GM18508 (cell line): ENCODE measurements around the gene SVIL.
"Not testable (repeated sequence)": the region's sequence is repeated elsewhere in the genome, so short reads cannot be mapped to it uniquely, and the experiment has no call there.

Experiments used
- ATAC-seq: cut with Tn5 transposase; IDR thresholded peaks from one replicate; pipeline ENCODE4 v1.9.1; 2021; ENCODE audit warnings: moderate number of reproducible peaks; ENCODE audit not compliant: insufficient read depth, unreplicated experiment

Gene SVIL

DNA sequence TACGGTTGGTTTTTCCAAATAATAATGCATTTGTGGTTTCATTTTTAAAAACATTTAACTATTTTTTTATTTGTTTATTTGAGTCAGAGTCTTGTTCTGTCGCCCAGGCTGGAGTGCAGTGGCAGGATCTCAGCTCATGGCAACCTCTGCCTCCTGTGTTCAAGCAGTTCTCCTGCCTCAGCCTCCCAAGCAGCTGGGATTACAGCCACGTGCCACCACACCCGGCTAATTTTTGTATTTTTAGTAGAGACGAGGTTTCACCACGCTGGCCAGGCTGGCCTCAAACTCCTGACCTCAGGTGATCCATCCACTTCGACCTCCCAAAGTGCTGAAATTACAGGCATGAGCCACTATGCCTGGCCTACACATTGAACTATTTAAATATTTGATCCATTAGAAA lies 28.1 kb downstream of the SVIL start:
- not testable (repeated sequence) for ATAC-seq

DNA sequence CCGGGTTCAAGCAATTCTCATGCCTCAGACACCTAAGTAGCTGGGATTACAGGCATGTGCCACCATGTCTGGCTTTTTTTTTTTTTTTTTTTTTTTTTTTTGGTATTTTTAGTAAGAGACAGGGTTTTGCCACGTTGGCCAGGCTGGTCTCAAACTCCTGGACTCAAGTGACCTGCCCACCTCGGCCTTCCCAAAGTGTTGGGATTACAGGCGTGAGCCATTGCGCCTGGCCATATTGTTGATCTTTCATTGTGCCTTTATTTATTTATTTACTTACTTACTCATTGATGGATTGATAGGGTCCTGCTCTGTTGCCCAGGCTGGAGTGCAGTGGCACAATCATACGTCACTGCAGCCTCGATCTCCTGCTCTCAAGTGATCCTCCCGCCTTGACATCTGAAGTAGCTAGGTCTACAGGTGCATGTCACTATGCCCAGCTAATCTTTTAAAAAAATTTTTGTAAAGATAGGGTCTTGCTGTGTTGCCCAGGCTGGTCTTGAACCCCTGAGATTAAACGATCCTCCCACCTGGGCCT lies 30.4 kb downstream of the SVIL start:
- ATAC-seq: no peak

DNA sequence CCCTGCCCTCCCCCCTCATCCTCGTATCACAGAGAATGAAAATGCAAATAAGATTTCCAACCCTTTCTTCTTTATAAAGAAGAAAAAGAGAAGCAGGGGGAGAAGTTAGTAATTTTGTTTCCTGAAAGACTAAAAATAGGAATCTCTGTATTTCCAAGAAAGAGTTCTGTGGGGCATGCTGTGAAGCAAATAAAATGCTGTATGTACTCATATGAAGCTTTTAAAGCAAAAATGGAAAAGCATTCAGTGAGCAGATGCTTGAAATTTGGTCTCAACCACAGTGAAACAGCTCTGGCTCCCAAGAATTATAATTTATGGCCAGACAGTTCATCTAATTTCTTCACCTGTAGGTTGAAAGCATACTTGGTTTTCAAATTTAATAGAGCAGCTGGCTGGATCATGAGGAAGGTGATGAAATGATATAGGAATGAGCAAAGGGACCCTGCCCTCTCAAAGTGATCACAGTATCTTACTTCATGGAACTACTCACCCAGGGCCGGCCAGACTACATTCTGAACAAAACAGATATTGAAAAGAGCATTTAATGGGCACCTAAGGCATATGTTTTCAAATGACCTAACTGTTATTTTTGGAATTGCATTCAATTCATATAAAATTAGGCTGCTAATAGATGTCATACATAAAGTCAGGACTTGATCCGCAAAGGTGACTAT lies 31.4 kb downstream of the SVIL start:
- ATAC-seq: no peak

DNA sequence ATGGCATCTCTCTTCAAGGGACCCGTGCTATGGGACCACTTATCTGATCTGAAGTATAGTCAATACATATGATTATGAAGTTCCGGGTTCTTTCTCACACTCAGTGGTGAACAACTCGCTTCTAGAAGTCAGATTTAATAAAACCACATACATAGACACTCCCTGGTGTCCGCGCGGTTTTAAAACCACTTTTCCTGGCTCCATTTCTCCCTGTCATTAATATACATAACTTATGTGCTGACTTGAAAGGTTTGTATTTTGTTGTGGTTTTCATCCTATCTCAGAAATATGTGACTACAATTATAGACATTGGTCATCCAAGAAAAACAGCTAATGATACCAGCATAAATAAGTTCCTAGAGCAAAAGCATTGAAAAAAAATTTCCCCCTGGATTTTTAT lies 34.0 kb downstream of the SVIL start:
- ATAC-seq: no peak

DNA sequence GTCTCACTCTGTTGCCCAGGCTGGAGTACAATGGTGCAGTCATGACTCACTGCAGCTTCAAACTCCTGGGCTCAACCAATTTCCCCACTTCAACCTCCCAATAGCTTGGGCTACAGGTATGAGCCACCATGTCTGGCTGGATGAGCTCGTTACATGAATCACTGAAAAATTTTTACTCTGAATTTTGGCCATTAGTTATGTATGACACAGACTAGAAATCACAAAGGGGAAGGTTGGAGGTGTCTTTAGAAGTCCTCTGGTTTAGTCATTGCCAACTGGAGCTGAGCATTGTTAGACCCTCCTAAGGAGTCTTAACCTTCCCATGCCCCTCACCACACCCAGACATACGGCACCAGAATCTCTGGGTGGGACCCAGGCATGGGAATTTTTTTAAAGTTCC lies 34.7 kb downstream of the SVIL start:
- ATAC-seq: no peak

DNA sequence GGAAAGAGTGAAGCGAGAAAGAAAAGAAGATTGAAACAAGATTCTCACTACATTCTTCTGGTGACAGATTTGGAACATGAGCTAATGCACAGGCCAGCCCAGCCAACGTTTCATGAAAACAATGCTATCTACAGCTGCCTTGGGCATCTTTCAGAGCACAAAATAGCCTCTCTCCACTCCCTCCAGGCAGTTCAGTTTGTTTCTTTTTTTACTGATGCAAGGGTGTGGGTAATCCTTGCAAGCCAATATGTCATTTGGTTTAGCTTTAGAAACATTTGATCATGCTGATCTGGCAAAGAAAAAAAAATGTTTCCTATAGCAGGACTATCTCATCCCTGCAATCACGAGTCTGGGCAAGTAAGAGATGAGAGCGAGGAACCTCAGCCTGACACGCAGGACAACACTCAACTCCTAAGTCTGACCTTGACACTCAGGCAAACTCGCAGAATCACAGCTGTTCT lies 35.9 kb downstream of the SVIL start:
- ATAC-seq: no peak

DNA sequence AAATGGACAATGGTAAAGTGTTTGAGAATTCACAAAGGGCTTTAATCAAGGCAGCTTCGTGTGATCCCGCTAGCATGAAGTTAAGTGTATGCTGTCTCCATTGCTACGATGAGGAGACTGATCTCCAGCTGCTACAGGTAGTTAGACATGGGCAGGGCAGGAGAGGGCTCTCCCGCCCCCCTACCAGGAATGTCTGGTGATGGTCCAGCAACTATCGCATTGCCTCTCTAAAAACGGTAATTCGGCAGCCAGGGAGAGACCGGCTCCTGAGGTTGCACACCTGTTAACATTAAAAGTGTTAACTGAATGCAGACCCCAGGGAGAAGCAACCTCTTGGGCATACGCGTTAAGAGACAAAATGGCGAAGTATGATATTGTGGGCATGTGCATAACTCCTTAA lies 37.9 kb downstream of the SVIL start:
- no peak for ATAC-seq

DNA sequence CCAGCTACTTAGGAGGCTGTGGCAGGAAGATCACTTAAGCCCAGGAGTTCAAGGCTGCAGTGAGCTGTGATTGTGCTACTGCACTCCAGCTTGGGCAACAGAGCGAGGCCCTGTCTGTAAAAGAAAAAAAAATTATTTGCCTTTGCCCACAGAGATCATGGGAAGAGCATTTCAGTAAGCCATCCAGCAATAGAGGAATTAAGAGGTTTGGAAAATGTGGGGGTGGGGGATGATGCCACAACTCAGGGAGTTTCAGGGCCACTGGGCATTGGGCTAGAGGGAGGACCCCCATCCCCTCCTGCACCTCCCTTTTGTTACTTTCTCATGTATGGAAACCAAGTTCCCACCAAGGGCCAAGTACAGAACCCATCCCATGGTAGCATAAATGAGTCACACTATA lies 38.4 kb downstream of the SVIL start:
- ATAC-seq: no peak

DNA sequence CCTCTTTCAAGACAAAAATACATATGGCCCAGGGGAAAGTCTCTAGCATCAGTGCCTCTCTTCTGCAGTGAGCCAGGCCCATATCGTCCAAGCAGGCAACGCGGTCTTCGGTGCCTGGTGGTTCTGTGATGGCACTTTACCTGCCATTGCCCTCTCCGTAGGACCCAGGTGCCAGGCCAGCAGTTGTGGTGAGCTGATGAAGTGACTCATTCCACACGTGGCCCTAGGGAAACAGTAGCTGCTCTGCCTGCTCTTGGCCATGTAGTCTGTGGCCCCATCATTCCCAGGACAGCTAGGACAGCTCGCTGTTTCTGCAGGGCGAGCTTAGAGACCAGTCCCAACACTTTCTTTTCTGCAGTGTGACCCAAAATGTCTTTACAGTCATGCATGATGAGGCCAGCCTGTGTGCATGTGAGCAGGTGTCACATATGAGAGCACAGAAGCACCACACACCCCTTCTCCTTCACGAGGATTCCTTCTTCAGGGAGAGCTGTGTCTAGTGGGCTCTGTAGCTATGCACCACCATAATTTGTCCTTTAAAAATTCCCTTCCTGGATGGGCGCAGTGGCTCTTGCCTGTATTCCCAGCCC lies 39.0 kb downstream of the SVIL start:
- no peak for ATAC-seq

DNA sequence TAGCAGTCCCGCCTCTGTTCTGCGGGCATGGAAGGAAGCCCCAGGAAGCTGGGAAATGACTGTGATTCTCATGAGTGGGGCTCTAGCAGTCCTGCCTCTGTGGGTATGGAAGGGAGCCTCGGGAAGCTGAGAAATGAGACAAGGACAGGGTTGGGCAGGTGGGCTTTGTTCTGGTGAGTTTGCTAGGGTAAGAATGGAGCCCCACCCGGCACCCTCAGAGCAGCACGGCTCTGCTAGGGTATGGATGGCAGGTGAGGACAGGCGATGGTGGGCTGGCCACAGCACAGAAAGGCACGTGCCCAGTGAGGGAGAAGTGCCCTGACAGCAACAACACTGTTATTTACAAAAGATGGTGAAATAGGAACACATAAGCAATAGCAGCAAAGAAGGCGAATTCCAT lies 39.6 kb downstream of the SVIL start:
- ATAC-seq: no peak

DNA sequence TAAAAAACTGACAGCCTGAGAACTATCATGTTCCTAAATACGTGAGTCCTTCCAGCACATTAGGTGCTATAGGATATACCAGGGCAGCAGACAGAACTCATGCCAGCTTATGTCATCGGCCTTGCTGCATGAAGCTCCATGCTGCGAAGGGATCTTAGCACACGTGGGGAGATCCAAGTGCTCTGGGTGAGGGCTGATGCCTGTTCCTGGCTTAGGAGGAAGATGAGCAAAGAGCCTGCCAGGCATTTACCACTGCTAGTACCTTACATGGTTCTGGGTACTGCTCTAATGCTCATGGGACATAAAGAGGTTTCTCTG lies 43.2 kb downstream of the SVIL start:
- no peak for ATAC-seq

DNA sequence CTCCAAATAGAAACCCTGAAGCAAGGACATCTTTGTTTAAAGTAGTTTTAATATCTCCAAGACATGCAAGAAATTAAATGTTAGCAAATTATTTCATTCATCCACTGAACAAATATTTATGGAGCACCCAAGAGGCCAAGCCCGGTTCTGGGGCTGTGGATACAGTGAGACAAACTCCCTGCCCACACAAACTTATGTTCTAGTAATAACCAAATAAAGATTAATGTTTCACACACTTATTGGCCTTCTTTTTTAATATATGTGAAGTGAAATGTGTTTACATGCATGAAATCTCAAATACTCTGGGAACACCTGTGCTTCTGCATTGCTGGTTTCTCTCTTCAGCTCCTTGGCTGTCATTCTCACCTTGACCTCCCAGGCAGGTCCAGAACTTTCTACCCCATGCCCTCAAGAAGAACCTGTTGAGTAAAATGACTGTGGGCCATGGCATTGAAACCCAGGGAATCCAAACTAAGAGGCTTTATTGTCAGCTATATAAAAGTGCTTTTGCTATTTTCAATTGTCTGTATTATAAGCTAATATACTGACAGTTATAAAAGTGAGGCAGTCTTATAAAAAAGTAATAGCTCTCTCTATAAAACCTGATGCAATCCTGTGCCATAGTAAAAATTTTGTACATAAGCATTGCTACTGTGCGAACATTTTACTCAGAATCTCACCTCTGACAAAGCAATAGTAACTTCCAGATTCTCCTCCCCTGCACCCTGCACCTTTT lies 43.7 kb downstream of the SVIL start:
- no peak for ATAC-seq

DNA sequence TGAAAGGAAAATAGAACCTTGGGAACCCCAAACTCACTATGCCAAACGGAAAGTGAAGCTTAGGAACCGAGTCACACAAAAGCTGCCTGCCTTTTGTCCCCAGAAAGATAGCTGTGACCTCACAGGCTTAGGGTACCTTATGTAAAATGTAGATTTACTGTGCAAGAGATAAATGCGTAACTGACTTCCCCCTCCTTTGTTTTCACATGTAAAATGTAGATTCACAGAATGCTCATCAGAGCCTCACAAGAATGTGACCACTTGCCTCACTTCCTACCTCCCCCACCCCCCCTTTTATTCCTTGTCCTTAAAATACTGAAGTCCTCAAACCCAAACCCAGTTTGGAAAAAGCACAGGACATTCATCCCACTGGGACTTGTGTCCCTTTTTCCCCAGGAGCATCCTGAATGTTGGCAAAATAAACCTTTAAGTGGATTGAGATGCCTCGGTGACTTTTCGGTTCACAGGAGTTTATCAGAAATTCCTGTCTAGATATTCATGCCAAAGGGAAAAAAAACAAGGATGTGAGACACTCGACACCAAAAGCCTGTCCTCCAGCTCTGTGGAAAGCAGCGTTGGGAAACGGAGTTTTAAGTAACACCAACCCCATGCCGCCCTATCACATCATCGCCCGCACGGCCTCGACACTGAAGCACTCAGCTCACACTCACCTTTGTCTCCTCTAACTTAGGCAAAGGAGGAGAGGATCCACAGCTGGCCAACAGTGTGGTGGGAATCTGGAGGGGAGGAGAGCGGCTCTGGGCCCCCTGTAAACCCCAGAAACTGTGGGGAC lies 45.9 kb downstream of the SVIL start:
- no peak for ATAC-seq

DNA sequence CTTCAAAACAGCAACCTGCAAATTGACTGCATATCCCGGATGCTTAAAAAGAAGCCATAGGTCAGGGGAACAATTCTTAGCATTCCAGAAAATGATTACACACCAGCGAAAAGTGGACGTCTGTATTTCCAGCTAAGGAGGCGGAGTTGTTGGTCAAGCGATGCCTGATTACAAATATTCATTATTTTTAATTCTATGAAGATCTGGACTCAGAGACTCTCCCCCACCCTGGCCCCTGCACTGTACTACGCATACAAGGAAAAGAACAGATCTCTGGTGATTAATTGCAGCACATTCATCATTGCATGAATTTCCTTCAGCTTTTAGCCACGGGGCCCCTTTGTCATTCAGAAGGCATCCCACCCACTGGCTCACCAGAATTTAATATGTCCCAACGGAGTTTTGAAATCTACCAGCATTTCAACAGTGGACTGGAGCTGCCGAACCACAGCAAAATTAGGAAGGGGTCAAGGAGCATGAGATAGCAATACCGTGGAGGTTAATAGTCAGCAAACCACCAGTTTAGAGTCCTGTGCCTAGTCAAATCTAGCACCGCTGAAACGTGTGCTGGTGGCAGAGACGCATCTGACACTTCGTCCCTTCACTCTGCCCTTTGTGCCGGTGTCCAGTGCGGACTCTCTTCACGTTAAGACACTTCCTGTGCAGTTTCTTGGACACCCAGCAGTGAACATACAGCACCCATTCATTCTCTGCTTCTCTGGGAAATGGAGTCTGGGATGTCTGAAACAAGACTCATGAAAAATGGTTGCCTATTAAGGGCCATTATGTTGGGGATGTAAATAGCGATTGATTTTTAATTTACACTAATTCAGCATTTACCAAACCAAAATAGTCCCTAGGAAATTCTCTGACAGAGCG lies 46.8 kb downstream of the SVIL start:
- ATAC-seq: not testable (repeated sequence)

DNA sequence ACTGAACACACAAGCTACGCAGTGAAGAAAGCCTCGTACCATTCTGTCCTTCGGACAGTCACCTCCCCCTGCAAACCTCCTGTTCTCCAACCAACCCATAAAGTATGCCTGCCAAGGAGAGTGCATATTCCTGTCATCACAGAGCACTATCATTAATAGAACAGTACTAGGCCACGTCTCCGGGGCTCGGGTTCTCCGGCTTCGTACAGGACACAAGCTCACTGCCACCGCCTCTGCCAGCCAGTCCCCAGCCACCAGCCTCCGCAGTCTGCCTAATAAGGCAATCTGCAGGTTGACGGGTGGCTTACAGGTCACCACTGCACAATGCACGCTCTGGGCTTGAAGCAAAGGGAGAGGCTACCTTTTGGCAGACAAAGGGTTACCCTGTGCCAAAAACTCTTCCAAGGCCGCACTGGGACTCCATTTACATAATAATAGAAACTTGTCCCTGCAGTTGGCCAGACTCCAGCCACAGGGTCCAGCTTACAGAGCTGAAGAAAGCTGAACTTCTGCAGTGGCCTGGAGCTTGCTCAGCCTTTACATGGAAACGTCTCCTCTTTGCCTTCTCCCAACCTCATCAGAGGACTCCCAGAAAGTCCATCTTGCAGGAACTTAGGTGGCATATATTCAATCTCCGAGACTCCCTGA lies 47.5 kb downstream of the SVIL start:
- not testable (repeated sequence) for ATAC-seq

DNA sequence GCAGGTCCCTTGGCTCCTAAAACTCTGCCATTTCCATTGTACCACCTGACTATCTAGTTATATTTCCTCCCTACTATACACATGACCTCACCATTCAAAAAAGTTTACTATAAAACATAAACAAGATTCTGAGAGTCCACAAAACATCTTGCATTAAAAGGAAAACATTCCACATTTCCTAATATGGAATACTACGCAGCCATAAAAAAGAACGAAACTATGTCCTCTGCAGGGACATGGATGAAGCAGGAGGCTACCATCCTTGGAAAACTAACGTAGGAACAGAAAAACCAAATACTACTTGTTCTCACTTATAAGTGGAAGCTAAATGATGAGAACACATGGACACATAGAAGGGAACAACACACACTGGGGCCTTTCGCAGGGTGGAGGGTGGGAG lies 48.3 kb downstream of the SVIL start:
- ATAC-seq: no peak

DNA sequence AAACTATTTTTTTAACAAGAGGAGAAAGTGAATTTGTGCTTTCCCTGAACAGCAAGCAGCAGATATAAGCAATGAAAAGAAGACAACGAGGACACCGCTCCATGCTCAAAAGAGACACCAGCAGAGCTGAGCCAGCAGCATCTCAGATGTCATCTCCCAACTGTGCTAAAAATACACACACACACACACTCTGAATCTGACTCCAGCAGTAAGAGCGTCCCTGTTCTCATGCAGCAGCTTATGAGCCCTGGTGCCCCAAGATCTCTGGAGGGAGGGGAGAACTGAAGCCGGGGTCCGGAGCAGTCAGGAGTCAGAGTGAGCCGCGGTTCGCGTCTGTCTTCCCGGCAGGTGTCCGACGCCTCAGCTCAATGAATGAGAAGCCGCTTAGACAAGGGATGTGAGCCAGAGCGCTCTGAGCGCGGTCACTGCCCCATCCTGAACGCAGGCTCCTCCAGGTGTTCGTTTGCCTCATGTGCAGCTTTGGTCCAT lies 49.2 kb downstream of the SVIL start:
- no peak for ATAC-seq

DNA sequence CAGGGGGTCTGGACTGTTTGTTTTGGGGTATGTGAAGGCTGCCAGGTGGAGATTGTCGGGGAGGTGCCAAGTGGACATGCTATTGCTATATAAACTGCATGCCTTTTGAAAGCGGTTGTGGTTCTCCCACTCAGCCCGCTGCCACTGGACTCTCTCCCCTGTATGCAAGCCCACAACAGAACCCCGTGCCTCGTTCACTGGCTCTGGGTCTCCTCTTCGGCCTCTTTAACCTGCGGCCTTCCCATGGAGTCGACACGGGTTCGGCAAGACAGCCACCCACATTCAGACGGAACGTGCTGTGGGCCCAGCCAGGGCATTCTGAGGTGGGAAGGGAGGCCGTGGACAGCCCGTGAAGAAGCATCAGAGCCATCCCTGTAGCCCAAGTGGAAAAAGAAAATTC lies 50.3 kb downstream of the SVIL start:
- ATAC-seq: no peak

DNA sequence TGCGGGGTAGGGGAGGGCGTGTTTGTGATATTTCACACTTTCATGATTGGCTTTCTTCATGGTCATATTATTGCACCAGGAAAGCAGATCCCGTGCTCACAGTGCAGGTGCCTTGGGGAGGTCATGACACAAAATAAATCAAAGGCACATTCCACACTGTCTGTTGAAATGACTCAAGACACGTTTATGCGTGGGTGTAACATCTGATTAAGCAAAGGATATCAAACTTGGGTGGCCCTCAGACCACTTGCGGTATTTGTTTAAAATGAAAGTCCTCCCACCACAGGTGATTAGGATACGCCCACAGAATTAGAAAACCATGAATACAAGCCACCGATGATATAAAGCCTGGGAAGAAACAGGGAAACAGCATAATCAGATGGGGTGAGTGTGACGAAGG lies 51.1 kb downstream of the SVIL start:
- no peak for ATAC-seq
